GM23248 (cell line): ENCODE results near the gene TBRG4. TPM values are rescaled to one million over a fixed set of nuclear protein-coding genes. Genes with fewer than 3 reads are reported as not detected.

Experiments
- DNase-seq: peaks from one replicate; pipeline ENCODE4 v3.0.0-alpha.2; 2015
- H2AFZ ChIP-seq: fragments of 200-600 bp; sonication (generic); 2 replicates; pipeline ENCODE4 v1.6.1; 2016; ENCODE audit warnings: antibody characterized with exemption
- H3F3A ChIP-seq: fragments of 200-600 bp; sonication (generic); 2 replicates; pipeline ENCODE4 v1.6.1; 2016; ENCODE audit warnings: mild to moderate bottlenecking, antibody characterized with exemption, mixed run types; ENCODE audit not compliant: insufficient read depth
- H3K27ac ChIP-seq: fragments of 200-600 bp; sonication (generic); 2 replicates; pipeline ENCODE4 v1.5.1; 2016; ENCODE audit warnings: mild to moderate bottlenecking
- H3K27me3 ChIP-seq: fragments of 200-600 bp; sonication (generic); replicated peaks from 2 replicates; pipeline ENCODE4 v1.6.1; 2016; ENCODE audit warnings: mild to moderate bottlenecking; ENCODE audit not compliant: insufficient read depth
- H3K36me3 ChIP-seq: fragments of 200-600 bp; sonication (generic); 2 replicates; pipeline ENCODE4 v1.6.1; 2016; ENCODE audit warnings: low read depth, mild to moderate bottlenecking
- H3K4me1 ChIP-seq: fragments of 200-600 bp; sonication (generic); 2 replicates; pipeline ENCODE4 v1.6.1; 2016; ENCODE audit warnings: mild to moderate bottlenecking; ENCODE audit not compliant: insufficient read depth
- H3K4me2 ChIP-seq: fragments of 200-600 bp; sonication (generic); one replicate; pipeline ENCODE4 v1.6.1; 2016; ENCODE audit warnings: mild to moderate bottlenecking; ENCODE audit not compliant: unreplicated experiment
- H3K4me3 ChIP-seq: fragments of 200-600 bp; sonication (generic); 2 replicates; pipeline ENCODE4 v1.5.1; 2016; ENCODE audit warnings: mild to moderate bottlenecking
- H3K79me2 ChIP-seq: fragments of 200-600 bp; sonication (generic); 2 replicates; pipeline ENCODE4 v1.6.1; 2016; ENCODE audit warnings: mild to moderate bottlenecking; ENCODE audit not compliant: insufficient read depth
- H3K9ac ChIP-seq: fragments of 200-600 bp; sonication (generic); 2 replicates; pipeline ENCODE4 v1.6.1; 2016; ENCODE audit warnings: mild to moderate bottlenecking
- H3K9me2 ChIP-seq: fragments of 200-600 bp; sonication (generic); 2 replicates; pipeline ENCODE4 v1.6.1; 2016; ENCODE audit warnings: mixed run types, mild to moderate bottlenecking, moderate library complexity; ENCODE audit not compliant: insufficient read depth
- H3K9me3 ChIP-seq: fragments of 200-600 bp; sonication (generic); one replicate; pipeline ENCODE4 v1.6.1; 2017; ENCODE audit warnings: low read depth
- H4K20me1 ChIP-seq: fragments of 200-600 bp; sonication (generic); 2 replicates; pipeline ENCODE4 v1.6.0; 2016; ENCODE audit not compliant: insufficient read depth
- EZH2 ChIP-seq: fragments of 200-600 bp; sonication (generic); IDR thresholded peaks from 2 replicates; pipeline ENCODE4 v1.6.1; 2018; ENCODE audit warnings: antibody characterized with exemption, mild to moderate bottlenecking; ENCODE audit not compliant: insufficient read depth, poor library complexity, severe bottlenecking
- EZH2phosphoT487 ChIP-seq: fragments of 200-600 bp; sonication (generic); IDR thresholded peaks from 2 replicates; pipeline ENCODE4 v1.6.1; 2018; ENCODE audit warnings: antibody characterized with exemption, moderate library complexity, mild to moderate bottlenecking, low read depth; ENCODE audit not compliant: insufficient read depth
- WGBS, 2 experiments: methylation state at CpG; one replicate each; pipeline ENCODE4 v1.1.6; 2015 to 2017; ENCODE audit warnings: low lambda C conversion rate in 2 of 2, low coverage in 1 of 2; ENCODE audit errors: missing lambda C conversion rate in 2 of 2; 5-methylcytosine and 5-hydroxymethylcytosine counted together
- in situ Hi-C: fragments of 300-500 bp; cut with MboI; formaldehyde crosslinking; loops from 2 replicates; pipeline ENCODE4 v1.15.0; 2020
- polyA plus RNA-seq: library from polyadenylated mRNA; unstranded; fragments of >200 nt; fragmentation: Nextera tagmentation; extraction: Ambion mirVana; gene quantifications from 2 replicates; pipeline ENCODE4 v1.2.1, GENCODE V29; 2016
- total RNA-seq: library from RNA; depleted of rRNA; stranded (reverse); fragments of >200 nt; shearing (Covaris generic); gene quantifications from 2 replicates; pipeline ENCODE4 v1.2.3, GENCODE V29; 2014

TBRG4 gene
- total and polyA plus RNA-seq, 2 experiments from 2014 or later: 55.8 to 62.7 TPM

DNA sequence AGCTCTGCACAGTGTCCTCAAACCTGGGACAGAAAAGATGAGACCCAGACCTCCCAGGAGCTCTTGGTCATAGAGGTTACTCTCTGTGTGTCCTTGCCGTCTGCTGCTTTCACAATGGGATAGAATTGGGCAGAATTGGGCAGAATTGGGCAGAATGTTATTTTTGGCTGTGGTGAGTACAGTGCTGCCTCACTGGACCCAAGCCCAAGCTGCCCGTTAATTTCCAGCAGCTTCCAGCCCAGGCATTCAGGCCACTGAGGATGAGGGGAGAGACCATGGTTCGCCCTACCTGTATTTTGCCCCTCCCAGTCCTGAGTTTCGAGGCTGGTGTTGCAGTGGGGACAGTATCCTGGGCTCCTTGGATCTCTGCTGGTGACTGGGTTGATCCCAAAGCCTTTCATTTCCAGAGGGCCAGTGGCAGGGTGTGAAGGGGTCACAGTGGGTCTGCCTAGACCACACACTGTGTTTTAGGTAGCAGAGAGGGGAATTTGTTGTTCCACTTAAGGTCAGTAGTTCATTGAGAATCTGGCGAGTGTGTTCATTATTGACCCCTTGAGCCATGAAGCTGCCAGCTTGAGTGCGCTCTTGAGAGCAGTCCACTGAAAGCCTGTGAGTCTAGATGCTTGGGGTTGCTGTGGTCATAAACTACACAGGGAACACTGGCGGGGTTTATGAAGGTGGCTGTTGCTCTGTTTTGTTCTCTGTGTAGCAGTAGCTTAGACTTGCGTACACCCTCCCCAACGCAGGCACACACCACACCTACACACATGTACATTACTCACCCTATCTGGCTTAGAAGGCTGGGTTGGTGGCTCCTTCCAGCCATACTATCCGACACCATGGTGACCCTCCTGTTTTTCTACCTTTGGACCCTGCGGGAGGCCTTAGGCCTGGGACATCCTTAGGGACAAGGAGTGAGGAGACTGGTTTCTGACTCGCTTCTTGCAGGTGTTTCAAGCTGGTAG is 46.2 kb downstream of the TBRG4 start:
- TF ChIP-seq EZH2phosphoT487: no peak
- no peak for TF ChIP-seq EZH2
- H3K9me3 ChIP-seq: no peaks in the 10 kb centered on the region
- no peaks in the 10 kb centered on the region for H3F3A ChIP-seq
- H3K27ac ChIP-seq: no peak overlapping the region
- H3K4me2 ChIP-seq: no peak overlapping the region
- peaks cover 9% of the 10 kb centered on the region; the same call in 1 of the 2 replicates for H3K36me3 ChIP-seq
- DNase-seq: no peak
- H3K9ac ChIP-seq: no peak overlapping the region
- H4K20me1 ChIP-seq: no peaks in the 10 kb centered on the region
- no peak overlapping the region for H2AFZ ChIP-seq
- H3K9me2 ChIP-seq: no peaks in the 10 kb centered on the region
- 93 to 96% methylated on average over 11 to 12 of the region's 12 CpGs for WGBS, 2 experiments
- peaks cover 60% of the 10 kb centered on the region for H3K79me2 ChIP-seq
- H3K4me1 ChIP-seq: no peaks in the 10 kb centered on the region
- no peaks in the 10 kb centered on the region for H3K27me3 ChIP-seq
- H3K4me3 ChIP-seq: no peak overlapping the region
- in situ Hi-C loops: no loop called here

DNA sequence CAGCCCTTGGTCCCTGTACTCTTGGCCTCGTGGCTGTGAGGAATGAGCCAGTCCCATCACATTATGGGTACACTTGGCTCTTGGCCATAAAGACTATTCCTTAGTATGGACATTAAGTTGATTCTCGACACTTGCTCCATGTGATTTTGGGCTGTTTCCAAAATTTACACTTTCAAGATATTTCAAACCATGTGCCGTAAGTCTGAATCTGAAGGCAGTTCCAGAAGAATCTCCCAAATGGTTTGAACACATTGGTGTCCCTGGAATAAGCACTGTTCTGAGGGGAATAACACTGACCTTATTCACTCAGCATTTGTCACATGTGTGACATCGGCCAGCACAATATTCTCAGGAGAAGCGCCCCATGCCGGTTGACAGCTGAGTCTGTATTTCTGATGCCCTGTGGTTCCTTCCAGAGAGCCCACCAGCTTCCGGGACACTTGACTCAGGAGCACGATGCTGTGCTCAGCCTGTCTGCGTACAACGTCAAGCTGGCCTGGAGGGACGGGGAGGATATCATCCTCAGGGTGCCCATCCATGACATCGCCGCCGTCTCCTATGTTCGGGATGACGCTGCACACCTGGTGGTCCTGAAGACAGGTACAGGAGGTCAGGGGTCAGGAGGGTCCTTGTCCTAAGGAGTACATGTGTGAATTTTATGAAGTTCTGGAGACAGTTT is 47.3 kb downstream of the TBRG4 start:
- Histone ChIP-seq H4K20me1 (no peaks in the 10 kb centered on the region), H3K9ac (no peak overlapping the region), H3K9me3 (no peaks in the 10 kb centered on the region), H3K27me3 (no peaks in the 10 kb centered on the region), H3K4me1 (no peaks in the 10 kb centered on the region), H3K27ac (no peak overlapping the region), H2AFZ (no peak overlapping the region), H3K79me2 (peaks cover 71% of the 10 kb centered on the region), H3K4me2 (no peak overlapping the region), H3K9me2 (no peaks in the 10 kb centered on the region), H3K36me3 (peaks cover 9% of the 10 kb centered on the region; the same call in 1 of the 2 replicates), H3F3A (peaks cover 4% of the 10 kb centered on the region; the same call in 1 of the 2 replicates), H3K4me3 (no peak overlapping the region)
- 94% methylated on average over 16 of the region's 16 CpGs for WGBS, 2 experiments
- in situ Hi-C loops: no loop called here
- DNase-seq: no peak
- TF ChIP-seq EZH2 (no peak), EZH2phosphoT487 (no peak)

- Histone ChIP-seq H4K20me1 (no peaks in the 10 kb centered on the region), H3K9me3 (no peaks in the 10 kb centered on the region), H3K27me3 (no peaks in the 10 kb centered on the region), H2AFZ (no peak overlapping the region), H3K4me3 (no peak overlapping the region), H3K79me2 (peaks cover 80% of the 10 kb centered on the region), H3K4me2 (no peak overlapping the region), H3K9ac (no peak overlapping the region), H3K27ac (no peak overlapping the region), H3K4me1 (no peaks in the 10 kb centered on the region), H3F3A (peaks cover 4% of the 10 kb centered on the region; the same call in 1 of the 2 replicates), H3K9me2 (no peaks in the 10 kb centered on the region), H3K36me3 (peaks cover 9% of the 10 kb centered on the region; the same call in 1 of the 2 replicates)
- TF ChIP-seq EZH2phosphoT487 (no peak), EZH2 (no peak)
- no peak for DNase-seq
- in situ Hi-C loops: no loop called here
- WGBS, 2 experiments: 90 to 100% methylated on average over 1 of the region's 1 CpG
These were observed 49.6 kb downstream of the TBRG4 start for GRCh38 chr7:45061806-45062425.

DNA sequence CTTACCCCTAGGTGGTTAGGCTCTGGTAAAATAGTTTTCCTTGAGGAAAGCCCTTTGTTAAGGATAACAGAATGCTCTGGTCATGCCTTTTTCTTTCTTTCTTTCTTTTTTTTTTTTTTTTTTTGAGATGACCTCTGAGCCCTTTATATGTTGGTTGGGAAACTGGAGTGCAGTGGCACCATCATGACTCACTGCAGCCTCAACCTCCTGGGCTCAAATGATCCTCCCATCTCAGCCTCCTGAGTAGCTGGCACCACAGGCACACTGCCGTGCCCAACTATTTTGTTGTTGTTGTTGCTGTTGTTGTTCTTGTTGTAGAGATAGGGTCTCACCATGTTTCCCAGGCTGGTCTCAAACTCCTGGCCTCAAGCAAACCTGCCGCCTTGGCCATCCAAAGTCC is 50.1 kb downstream of the TBRG4 start:
- in situ Hi-C loops: no loop called here
- Histone ChIP-seq H3K27me3 (no peaks in the 10 kb centered on the region), H3K27ac (no peak overlapping the region), H3F3A (peaks cover 4% of the 10 kb centered on the region; the same call in 1 of the 2 replicates), H3K4me1 (no peaks in the 10 kb centered on the region), H3K79me2 (peaks cover 82% of the 10 kb centered on the region), H2AFZ (no peak overlapping the region), H3K4me3 (no peak overlapping the region), H3K9ac (no peak overlapping the region), H3K4me2 (no peak overlapping the region), H3K9me2 (no peaks in the 10 kb centered on the region), H4K20me1 (no peaks in the 10 kb centered on the region), H3K36me3 (peaks cover 9% of the 10 kb centered on the region; the same call in 1 of the 2 replicates), H3K9me3 (no peaks in the 10 kb centered on the region)
- no peak for TF ChIP-seq EZH2
- TF ChIP-seq EZH2phosphoT487: no peak
- no peak for DNase-seq
- 100% methylated on average over 2 of the region's 2 CpGs for WGBS, 2 experiments
